Tongue (tissue), 2 donors: ENCODE measurements around the gene RMDN3. TPM values are rescaled to one million over a fixed set of nuclear protein-coding genes. Genes with fewer than 3 reads are reported as not detected.

Source experiments
- DNase-seq: peaks from one replicate; pipeline ENCODE4 v3.0.0-alpha.2; 2015
- total RNA-seq: library from RNA; depleted of rRNA; stranded (reverse); fragments of >200 nt; gene quantifications from one replicate; pipeline ENCODE4 v1.2.3, GENCODE V29; 2014

Gene RMDN3, protein sequence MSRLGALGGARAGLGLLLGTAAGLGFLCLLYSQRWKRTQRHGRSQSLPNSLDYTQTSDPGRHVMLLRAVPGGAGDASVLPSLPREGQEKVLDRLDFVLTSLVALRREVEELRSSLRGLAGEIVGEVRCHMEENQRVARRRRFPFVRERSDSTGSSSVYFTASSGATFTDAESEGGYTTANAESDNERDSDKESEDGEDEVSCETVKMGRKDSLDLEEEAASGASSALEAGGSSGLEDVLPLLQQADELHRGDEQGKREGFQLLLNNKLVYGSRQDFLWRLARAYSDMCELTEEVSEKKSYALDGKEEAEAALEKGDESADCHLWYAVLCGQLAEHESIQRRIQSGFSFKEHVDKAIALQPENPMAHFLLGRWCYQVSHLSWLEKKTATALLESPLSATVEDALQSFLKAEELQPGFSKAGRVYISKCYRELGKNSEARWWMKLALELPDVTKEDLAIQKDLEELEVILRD
- 24.5 TPM for total RNA-seq

GRCh38 chr15:40754883-40755811 lies at the start of gene RMDN3:
Gene RMDN3 (minus strand): TSS chr15:40755254. CDS start chr15:40754783, 471 bp downstream.
- DNase-seq: peak; percentile 98

DNA sequence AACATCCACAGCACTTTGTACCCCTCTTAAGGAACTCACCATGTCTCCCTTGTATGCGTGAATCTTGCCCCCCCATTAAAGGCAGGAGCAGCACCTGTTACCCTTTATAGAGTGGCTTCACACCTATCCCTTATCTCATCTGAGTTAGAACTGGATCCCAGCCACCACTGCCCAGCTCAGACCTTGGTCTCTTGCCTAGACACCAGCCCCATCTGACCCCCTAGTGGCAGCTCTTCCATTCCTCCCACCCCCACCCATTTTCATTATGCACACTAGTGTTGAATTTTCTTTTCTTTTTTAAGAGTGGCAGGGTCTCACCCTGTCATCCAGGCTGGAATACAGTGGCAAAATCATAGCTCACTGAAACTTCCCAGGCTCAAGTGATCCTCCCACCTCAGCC lies 48.6 kb upstream of the RMDN3 start:
- no peak for DNase-seq

DNA sequence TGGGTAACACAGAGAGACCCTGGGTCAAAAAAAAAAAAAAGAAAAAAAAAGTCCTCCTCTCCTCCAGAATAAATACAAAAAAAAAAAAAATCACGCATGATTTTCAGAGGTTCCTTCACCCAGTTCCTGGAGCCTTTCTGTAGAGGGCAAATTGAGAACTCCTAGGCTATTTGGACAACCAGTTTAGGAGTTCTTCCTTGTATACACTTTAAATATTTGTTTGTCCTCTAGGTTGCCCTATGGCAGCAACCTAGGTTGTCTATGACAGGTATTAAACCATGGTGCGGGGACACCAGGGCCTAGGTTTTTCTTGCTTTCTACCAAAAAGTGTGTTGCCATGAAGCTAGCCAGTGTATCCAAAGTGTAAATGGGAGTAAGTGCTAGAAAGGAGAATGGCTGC lies 48.0 kb upstream of the RMDN3 start:
- DNase-seq: no peak

- DNase-seq: no peak
These were observed 44.5 kb upstream of the RMDN3 start for GRCh38 chr15:40799523-40799922.

GRCh38 chr15:40796512-40796911 lies 41.5 kb upstream of the RMDN3 start:
- no peak for DNase-seq

DNA sequence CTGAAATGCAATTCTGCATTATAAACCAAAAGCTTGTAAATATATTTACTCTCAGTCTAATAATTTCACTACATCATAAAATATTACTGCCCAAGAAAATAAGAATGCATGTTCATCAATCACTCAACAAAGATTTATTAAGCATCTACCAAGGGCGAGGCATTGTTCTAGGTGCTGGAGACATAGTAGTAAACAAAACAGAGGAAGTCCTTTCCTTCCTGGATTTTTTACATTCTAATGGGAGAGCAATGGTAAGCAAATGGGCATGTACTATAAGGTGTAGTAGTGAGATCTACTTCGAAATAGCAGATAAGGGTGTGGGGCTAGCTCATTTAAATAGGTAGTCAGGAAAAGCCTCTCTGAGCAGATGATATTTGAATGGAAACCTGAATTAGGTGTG lies 41.0 kb upstream of the RMDN3 start:
- DNase-seq: no peak

DNA sequence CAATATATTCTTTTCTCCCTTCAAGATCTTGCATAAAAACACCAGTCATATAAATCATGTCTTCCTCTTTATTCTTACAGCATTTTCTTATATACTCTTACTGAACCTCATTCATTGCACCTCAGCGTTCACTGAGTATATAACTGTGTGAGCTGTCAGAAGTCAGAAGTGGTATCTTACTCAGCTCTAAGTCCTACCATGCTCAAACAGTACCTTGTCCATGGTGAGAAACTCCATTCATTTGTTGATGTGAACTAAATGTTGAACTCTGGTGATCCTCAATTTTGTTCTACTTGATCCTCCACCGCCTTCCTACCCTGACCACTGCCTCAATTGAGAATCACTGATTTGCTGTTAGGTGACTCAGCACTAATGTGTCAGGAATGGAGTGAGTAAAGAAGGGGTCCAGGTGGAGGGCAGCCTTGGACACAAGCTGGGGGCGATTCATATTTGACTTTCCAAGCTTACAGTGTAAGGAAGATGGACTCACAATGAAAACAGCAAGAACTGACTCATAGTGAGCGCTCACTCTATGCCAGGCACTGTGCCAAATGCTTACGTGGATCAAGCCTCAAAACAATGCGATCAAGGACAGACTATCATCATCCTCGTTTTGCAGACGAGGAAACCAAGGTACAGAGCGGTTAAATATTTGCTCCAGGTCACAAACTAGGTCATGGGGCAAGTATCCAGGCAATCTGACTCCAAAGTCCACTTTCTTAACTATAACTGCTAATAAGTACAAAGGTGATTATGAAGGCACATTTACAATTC lies 38.3 kb upstream of the RMDN3 start:
- DNase-seq: no peak

DNA sequence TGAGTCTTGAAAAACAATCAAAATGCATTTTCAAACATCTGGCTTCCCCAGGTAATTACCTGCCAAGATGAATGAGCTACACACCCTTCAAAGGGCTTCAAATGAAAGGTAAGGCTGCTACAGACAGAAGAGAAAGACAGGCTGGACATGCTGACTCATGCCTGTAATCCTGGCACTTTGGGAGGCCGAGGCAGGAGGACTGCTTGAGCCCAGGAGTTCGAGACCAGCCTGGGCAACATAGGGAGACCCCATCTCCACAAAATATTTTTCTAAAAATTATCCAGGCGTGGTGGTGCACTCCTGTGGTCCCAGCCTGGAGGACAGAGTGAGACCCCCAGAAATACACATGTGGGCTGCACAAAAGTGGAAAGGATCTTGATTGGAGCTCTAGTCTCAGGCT lies 37.3 kb upstream of the RMDN3 start:
- DNase-seq: no peak

DNA sequence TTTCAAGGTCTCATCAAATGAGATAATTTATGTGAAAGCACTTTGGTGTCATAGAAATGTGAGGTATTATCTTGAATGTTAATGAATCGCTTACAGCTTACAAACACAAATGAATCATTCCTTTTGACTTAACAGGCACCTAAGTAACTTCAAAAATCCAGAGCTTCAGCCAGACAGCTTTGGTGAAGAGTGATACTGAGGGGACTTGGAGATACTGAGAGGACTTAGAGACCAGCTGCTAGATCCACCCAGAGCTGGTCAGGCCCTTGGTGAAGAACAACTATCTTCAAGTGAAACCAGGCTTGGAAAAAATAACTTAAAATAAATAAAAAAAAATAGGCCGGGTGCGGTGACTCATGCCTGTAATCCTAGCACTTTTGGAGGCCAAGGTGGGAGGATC lies 35.7 kb upstream of the RMDN3 start:
- no peak for DNase-seq

GRCh38 chr15:40789999-40790398 lies 34.9 kb upstream of the RMDN3 start:
- no peak for DNase-seq

- DNase-seq: no peak
These were observed 34.1 kb upstream of the RMDN3 start for GRCh38 chr15:40789119-40789518.

DNA sequence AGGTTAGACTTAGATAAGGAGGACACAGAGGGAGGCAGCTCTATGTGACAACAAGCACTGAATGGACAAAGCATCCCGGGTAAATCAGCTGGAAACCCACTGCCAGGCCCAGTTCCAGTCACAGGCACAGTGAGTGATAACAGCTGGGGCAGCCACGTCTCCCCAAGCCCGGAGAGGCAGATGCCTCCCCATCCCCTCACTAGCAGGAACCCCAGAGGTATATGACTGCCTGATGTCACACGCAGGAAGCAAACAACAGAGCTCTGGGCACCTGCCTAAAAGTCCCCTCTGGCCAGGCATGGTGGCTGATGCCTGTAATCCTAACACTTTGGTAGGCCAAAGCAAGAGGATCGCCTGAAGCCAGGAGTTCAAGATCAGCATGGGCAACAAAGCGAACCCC lies 32.9 kb upstream of the RMDN3 start:
- no peak for DNase-seq

DNA sequence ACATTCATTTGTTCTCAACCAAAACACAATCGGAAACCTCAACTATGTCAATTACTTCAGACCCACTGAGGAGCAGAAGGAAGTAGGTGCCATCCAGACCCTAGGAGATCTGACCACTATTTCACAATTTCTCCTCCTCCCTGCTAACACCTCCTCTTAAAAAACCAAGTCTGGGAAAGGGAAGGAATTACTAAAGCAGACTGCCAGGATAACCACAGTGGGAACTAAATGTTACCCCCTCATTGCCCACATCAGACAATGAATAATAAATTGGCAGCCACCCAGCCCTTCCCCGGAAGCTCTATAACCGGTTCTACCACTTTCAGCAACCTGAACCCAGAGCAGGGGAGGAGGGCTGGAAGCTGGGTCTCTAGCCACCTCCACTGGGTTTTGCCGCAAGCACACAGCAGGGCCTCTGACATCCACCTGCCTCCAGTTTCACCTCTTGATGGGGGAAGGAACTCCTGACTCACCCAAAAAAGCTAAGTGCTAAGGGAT lies 32.3 kb upstream of the RMDN3 start:
- peak; percentile 52 for DNase-seq

DNA sequence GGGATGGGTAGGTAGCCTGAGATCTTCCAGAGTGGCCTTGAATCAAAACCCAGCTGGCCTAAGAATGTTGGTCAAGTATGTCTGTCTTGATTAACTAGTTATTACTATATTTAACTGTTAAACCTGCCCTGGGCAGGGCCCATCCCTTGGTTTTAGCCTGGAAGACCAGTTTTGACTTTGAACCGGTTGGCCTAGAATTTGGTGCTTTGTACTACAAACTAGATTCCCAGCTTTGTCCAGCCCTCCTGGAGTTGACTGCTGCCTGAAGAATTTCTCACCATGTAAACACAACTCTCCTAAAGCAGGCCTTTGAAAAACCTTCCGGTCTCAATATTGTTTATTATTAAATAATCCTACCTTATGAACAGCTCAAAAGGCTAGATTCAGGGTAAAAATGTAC lies 30.8 kb upstream of the RMDN3 start:
- no peak for DNase-seq

GRCh38 chr15:40785164-40785563 lies 30.1 kb upstream of the RMDN3 start:
- DNase-seq: no peak

- DNase-seq: peak; percentile 52
These were observed 27.7 kb upstream of the RMDN3 start for GRCh38 chr15:40782609-40783227.

- DNase-seq: peak; percentile 24
These were observed 21.6 kb upstream of the RMDN3 start for GRCh38 chr15:40776537-40777141.

DNA sequence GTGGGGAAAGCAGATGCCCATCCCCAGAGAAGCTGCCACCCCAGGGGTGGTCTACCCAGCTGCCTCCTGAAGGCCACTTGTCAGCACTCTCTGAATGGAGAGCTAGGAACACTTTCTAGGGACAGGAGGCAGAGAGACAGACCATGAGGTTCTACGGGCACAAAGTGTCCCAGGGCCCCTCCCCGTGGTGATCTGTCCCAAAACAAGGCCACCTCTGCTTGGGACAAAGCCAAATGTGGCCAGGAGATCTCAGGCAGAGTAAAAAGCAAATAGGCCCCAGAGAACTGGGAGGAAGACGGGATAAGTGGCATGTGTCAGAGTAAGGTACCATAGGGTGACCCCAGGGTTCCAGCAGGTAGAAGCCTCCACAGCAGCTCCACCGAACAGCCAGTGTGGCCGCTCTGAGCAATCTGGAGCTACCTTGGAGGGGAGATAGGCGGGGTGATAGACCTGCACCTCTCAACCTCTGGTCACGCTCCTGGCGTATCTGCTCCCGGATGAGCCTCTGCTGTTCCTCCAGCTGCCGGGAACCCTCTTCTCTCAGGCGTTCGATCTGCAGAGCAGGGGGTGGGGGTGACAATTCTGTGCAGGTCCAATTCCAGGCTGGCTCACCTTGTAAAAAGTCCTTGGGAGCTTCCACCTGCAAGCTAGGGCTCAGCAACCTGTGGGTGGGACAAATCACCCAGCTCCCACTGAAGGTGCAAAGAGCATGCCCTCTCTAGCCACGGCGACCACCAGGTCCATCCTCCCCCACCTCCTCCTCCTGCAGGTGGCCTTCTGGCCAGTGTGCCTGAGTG lies 20.9 kb upstream of the RMDN3 start:
- no peak for DNase-seq

DNA sequence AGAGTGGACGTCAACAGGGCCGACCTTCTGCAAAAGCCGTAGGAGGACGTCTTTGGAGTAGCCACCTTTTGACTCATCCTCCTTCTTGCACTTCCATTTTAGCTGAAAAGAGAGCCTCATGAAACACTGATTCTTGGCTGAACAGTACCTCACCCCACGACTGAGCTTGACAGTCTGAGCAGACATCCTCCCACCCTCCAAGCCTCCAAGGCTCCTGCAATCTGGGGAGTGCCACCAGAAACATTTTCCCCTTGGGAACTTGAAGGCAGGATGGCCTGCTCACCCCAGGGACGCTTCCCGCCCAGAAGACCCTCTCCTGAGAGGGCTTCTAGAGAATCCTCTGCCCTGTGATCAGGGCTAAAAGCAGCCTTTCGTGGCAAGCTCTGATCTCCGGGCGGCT lies 20.0 kb upstream of the RMDN3 start:
- DNase-seq: no peak

- DNase-seq: no peak
These were observed 18.8 kb upstream of the RMDN3 start for GRCh38 chr15:40773902-40774301.
